Activated CD8-positive, alpha-beta T cell treated with anti-CD3 and anti-CD28 coated beads for 36 hours (primary cell): Measurements from ENCODE around the gene PCSK9. TPM values are rescaled to one million over a fixed set of nuclear protein-coding genes. Genes with fewer than 3 reads are reported as not detected.
A peak's percentile ranks its signal among the peaks of the same experiment; 100 is the strongest.

Experiments used
- ATAC-seq: fragments of 200-7000 bp; cut with Tn5 transposase; one replicate; pipeline ENCODE4 v1.10.0; 2021; ENCODE audit warnings: mild to moderate bottlenecking, moderate library complexity
- CTCF ChIA-PET: fragments of 350-600 bp; sonication (Branson Sonifier 250); formaldehyde crosslinking; loops from one replicate; lab custom pipeline; 2021; ENCODE audit warnings: antibody characterized with exemption; lab: Charles Lee
- POLR2A ChIA-PET: fragments of 350-600 bp; sonication (Branson Sonifier 250); formaldehyde crosslinking; loops from one replicate; lab custom pipeline; 2021; ENCODE audit warnings: antibody characterized with exemption; lab: Charles Lee
- DNase-seq: peaks from one replicate; pipeline ENCODE4 v3.0.0-alpha.2; 2020
- H3K27ac Mint-ChIP-seq: one replicate; pipeline ENCODE4 v1.8.0; 2021; ENCODE audit warnings: mild to moderate bottlenecking, mixed read lengths
- H3K27me3 Mint-ChIP-seq: one replicate; pipeline ENCODE4 v1.8.0; 2021; ENCODE audit warnings: mixed read lengths
- H3K36me3 Mint-ChIP-seq: one replicate; pipeline ENCODE4 v1.8.0; 2021; ENCODE audit warnings: low read depth, mixed read lengths
- H3K4me1 Mint-ChIP-seq: one replicate; pipeline ENCODE4 v1.8.0; 2021; ENCODE audit warnings: low read depth, mixed read lengths
- H3K4me3 Mint-ChIP-seq: one replicate; pipeline ENCODE4 v1.8.0; 2021; ENCODE audit warnings: mild to moderate bottlenecking, moderate library complexity, mixed read lengths
- H3K9me3 Mint-ChIP-seq: one replicate; pipeline ENCODE4 v1.8.0; 2021; ENCODE audit warnings: mixed read lengths
- CTCF ChIP-seq: fragments of 200-600 bp; IDR thresholded peaks from one replicate; pipeline ENCODE4 v1.8.0; 2022; ENCODE audit warnings: antibody characterized with exemption, mild to moderate bottlenecking
- intact Hi-C: fragments of 100-400 bp; cut with micrococcal nuclease; formaldehyde crosslinking; loops from one replicate; pipeline ENCODE4 v1.10.0; 2022
- total RNA-seq, 2 experiments: library from RNA; stranded (reverse); gene quantifications; one replicate each; pipeline ENCODE4 v1.2.3, GENCODE V29; 2021

PCSK9 gene
- total RNA-seq, 2 experiments from 2014 or later, result not detected

DNA sequence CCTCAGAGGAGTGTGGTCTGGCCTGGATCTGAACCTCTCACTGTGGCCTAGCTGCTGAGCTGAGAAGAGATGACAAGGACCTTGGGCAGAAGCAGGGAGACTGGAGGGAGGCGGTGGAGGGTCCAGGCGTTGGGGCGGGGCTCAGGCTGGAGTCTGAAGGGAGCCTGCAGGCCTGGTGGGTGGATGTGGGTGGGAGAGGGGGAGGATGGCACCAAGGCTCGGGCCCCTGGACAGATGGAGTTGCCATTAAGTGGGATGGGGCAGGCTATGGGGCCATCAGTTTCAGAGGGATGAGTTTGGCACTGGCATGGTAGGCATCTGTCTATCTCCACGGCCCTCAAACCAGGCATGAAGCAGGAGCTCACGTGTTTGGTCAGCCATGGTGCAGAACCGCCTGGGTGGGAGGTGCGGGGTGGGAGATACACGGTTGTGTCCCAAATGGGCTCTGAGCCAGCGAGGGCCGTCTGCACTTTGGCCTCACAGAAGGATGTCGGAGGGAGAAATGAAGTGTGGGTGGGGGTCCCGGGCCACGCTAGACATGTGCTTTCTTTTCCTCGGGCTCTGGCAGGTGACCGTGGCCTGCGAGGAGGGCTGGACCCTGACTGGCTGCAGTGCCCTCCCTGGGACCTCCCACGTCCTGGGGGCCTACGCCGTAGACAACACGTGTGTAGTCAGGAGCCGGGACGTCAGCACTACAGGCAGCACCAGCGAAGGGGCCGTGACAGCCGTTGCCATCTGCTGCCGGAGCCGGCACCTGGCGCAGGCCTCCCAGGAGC lies 23.6 kb downstream of the PCSK9 start:
- Mint-ChIP-seq H3K27ac (no peak overlapping the region), H3K4me3 (no peak overlapping the region), H3K27me3 (no peaks in the 10 kb centered on the region), H3K9me3 (no peaks in the 10 kb centered on the region), H3K36me3 (peaks cover 14% of the 10 kb centered on the region), H3K4me1 (peaks cover 5% of the 10 kb centered on the region)
- ChIA-PET CTCF (interaction anchor here (1.2 to 1.5 kb wide), 2 partner anchors 41 to 313 kb away, joined by 3 to 4 read pairs; no protein-coding TSS in a partner anchor), POLR2A (no interaction called here)
- no peak for TF ChIP-seq CTCF
- no peak for DNase-seq
- intact Hi-C loops, result no loop called here
- ATAC-seq, result no peak

DNA sequence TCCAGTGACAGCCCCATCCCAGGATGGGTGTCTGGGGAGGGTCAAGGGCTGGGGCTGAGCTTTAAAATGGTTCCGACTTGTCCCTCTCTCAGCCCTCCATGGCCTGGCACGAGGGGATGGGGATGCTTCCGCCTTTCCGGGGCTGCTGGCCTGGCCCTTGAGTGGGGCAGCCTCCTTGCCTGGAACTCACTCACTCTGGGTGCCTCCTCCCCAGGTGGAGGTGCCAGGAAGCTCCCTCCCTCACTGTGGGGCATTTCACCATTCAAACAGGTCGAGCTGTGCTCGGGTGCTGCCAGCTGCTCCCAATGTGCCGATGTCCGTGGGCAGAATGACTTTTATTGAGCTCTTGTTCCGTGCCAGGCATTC lies 24.2 kb downstream of the PCSK9 start:
- POLR2A ChIA-PET, result interaction anchor here (1.5 kb wide), 1 partner anchor 10 kb away, joined by 4 read pairs; no protein-coding TSS in a partner anchor
- peaks cover 5% of the 10 kb centered on the region for H3K4me1 Mint-ChIP-seq
- DNase-seq (no peak), ATAC-seq (no peak)
- intact Hi-C loops, result no loop called here
- H3K4me3 Mint-ChIP-seq, result no peak overlapping the region
- no peaks in the 10 kb centered on the region for H3K27me3 Mint-ChIP-seq
- H3K36me3 Mint-ChIP-seq, result peaks cover 16% of the 10 kb centered on the region
- no peaks in the 10 kb centered on the region for H3K9me3 Mint-ChIP-seq
- no peak overlapping the region for H3K27ac Mint-ChIP-seq
- CTCF ChIA-PET, result interaction anchor here (1.2 to 1.5 kb wide), 2 partner anchors 42 to 312 kb away, joined by 3 to 4 read pairs; no protein-coding TSS in a partner anchor
- TF ChIP-seq CTCF, result no peak

DNA sequence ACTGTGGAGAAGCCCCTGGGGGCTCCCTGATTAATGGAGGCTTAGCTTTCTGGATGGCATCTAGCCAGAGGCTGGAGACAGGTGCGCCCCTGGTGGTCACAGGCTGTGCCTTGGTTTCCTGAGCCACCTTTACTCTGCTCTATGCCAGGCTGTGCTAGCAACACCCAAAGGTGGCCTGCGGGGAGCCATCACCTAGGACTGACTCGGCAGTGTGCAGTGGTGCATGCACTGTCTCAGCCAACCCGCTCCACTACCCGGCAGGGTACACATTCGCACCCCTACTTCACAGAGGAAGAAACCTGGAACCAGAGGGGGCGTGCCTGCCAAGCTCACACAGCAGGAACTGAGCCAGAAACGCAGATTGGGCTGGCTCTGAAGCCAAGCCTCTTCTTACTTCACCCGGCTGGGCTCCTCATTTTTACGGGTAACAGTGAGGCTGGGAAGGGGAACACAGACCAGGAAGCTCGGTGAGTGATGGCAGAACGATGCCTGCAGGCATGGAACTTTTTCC lies 24.8 kb downstream of the PCSK9 start:
- Mint-ChIP-seq H3K27ac (no peak overlapping the region), H3K27me3 (no peaks in the 10 kb centered on the region), H3K9me3 (no peaks in the 10 kb centered on the region), H3K4me1 (peaks cover 5% of the 10 kb centered on the region), H3K4me3 (no peak overlapping the region), H3K36me3 (peaks cover 21% of the 10 kb centered on the region)
- peak; percentile 31 for ATAC-seq
- peak; percentile 28 for DNase-seq
- TF ChIP-seq CTCF, result peak; percentile 18
- ChIA-PET POLR2A (interaction anchor here (1.5 kb wide), 1 partner anchor 9 kb away, joined by 4 read pairs; no protein-coding TSS in a partner anchor), CTCF (interaction anchor here (1.2 to 1.5 kb wide), 2 partner anchors 42 to 312 kb away, joined by 3 to 4 read pairs; no protein-coding TSS in a partner anchor)
- intact Hi-C loops, result no loop called here

DNA sequence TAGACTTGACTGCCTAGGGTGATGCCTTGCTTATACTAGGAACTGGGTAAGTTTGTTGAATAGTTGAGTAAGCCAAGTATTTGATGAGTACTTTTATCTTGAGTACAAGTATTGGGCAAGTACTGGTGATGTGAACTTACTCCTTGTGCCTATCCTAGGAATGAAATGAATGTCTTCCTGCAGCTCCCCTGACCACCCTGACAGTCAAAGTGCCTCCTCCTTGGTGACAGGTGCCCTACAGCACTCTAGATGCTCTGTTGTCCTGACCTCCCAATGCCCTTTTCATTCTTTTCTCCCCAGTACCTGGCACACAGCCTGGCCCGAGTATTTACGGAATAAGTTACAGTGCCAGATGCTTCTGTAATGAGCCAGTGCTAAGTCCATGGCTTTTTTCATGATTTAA lies 25.5 kb downstream of the PCSK9 start:
- ChIA-PET POLR2A (interaction anchor here (1.5 kb wide), 1 partner anchor 9 kb away, joined by 4 read pairs; no protein-coding TSS in a partner anchor), CTCF (no interaction called here)
- Mint-ChIP-seq H3K36me3 (peaks cover 27% of the 10 kb centered on the region), H3K27ac (no peak overlapping the region), H3K4me3 (no peak overlapping the region), H3K27me3 (no peaks in the 10 kb centered on the region), H3K9me3 (no peaks in the 10 kb centered on the region), H3K4me1 (peaks cover 5% of the 10 kb centered on the region)
- ATAC-seq, result no peak
- DNase-seq, result no peak
- intact Hi-C loops, result no loop called here
- TF ChIP-seq CTCF, result no peak

DNA sequence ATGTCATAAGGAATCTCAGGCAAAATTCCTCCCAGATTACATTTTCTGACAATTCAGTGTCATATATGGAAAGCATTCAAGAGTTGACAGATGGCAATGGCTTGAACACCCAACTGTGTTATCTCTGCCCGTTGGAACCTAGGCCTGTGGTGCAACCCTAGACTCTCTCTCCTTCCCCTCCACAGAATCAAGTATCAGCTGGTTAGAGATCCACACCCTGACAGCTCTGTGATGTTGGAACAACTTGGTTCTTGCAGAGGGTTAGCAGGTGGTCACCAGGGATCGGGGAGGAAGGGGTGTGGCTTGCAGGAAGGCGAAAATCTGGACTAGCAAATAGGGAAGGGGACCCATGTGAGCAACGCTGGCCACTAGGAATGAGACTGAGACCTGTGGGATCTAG lies 26.3 kb downstream of the PCSK9 start:
- Mint-ChIP-seq H3K36me3 (peaks cover 35% of the 10 kb centered on the region), H3K4me1 (peaks cover under 1% of the 10 kb centered on the region), H3K4me3 (no peak overlapping the region), H3K27me3 (no peaks in the 10 kb centered on the region), H3K27ac (no peak overlapping the region), H3K9me3 (no peaks in the 10 kb centered on the region)
- no peak for DNase-seq
- no peak for ATAC-seq
- intact Hi-C loops, result no loop called here
- CTCF ChIA-PET, result no interaction called here
- POLR2A ChIA-PET, result no interaction called here
- TF ChIP-seq CTCF, result no peak
